ENCODE data around the gene TCF4. TPM values are rescaled to one million over a fixed set of nuclear protein-coding genes. Genes with fewer than 3 reads are reported as not detected.

TCF4 gene
- total RNA-seq, 1 donor from 2014 or later: 199 TPM

GRCh38 chr18:55369346-55369745 is 218.6 kb downstream of the TCF4 start:
- TF ChIP-seq CTCF (IDR thresholded peaks at IDR 0.05; ENCODE audit: partially characterized antibody, unreplicated experiment): no peak
- Mint-ChIP-seq H3K27ac (ENCODE audit: unreplicated experiment) (no peak overlapping the region), H3K4me3 (ENCODE audit: unreplicated experiment) (no peak overlapping the region), H3K9me3 (ENCODE audit: unreplicated experiment) (peaks cover 2% of the 10 kb centered on the region), H3K36me3 (ENCODE audit: unreplicated experiment) (no peaks in the 10 kb centered on the region), H3K27me3 (ENCODE audit: unreplicated experiment) (no peaks in the 10 kb centered on the region), H3K4me1 (ENCODE audit: low read depth, unreplicated experiment) (peaks cover 2% of the 10 kb centered on the region)
- no peak for DNase-seq

DNA sequence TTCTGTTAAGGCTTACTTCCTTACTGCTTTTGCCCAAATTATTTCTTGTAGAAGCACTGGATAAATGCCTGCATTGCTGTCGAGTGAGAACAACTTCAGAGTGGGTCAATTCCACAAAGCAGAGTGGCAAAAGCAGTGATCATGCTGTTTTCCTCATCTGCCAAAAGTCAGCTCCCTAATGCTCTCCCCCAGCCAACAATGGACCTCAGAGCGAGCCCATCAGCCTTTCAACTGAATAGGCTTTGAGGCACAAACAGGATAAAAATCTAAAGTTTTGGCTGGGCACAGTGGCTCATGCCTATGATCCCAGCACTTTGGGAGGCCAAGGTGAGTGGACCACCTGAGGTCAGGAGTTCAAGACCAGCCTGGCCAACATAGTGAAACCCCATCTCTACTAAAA is 222.7 kb downstream of the TCF4 start:
- Mint-ChIP-seq H3K27ac (ENCODE audit: unreplicated experiment) (no peak overlapping the region), H3K4me3 (ENCODE audit: unreplicated experiment) (no peak overlapping the region), H3K27me3 (ENCODE audit: unreplicated experiment) (no peaks in the 10 kb centered on the region), H3K36me3 (ENCODE audit: unreplicated experiment) (no peaks in the 10 kb centered on the region), H3K9me3 (ENCODE audit: unreplicated experiment) (peaks cover 2% of the 10 kb centered on the region), H3K4me1 (ENCODE audit: low read depth, unreplicated experiment) (peaks cover 2% of the 10 kb centered on the region)
- no peak for DNase-seq
- no peak for TF ChIP-seq CTCF (IDR thresholded peaks at IDR 0.05; ENCODE audit: partially characterized antibody, unreplicated experiment)

DNA sequence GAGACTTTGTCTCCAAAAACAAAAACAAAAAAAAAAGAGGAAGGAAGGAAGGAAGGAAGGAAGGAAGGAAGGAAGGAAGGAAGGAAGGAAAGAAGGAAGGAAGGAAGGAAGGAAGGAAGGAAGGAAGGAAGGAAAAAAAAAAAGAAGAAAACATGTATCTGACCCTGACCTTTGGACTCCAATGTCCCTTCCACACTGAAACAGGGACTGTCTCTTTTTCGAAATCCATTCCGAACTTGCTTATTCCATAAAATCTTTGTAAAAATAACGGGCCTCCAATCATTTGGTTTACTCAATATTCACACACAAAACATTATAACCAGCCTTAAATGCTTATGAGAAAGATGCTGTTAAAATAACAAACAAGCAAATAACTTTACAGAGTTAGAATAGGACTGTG is 225.7 kb downstream of the TCF4 start:
- Mint-ChIP-seq H3K9me3 (ENCODE audit: unreplicated experiment) (no peaks in the 10 kb centered on the region), H3K27me3 (ENCODE audit: unreplicated experiment) (no peaks in the 10 kb centered on the region), H3K36me3 (ENCODE audit: unreplicated experiment) (no peaks in the 10 kb centered on the region), H3K4me1 (ENCODE audit: low read depth, unreplicated experiment) (peaks cover 6% of the 10 kb centered on the region), H3K4me3 (ENCODE audit: unreplicated experiment) (no peak overlapping the region), H3K27ac (ENCODE audit: unreplicated experiment) (no peak overlapping the region)
- no peak for DNase-seq
- no peak for TF ChIP-seq CTCF (IDR thresholded peaks at IDR 0.05; ENCODE audit: partially characterized antibody, unreplicated experiment)

GRCh38 chr18:55361492-55362250 is 226.3 kb downstream of the TCF4 start:
- peaks cover 6% of the 10 kb centered on the region for H3K4me1 Mint-ChIP-seq (ENCODE audit: low read depth, unreplicated experiment)
- H3K27ac Mint-ChIP-seq (ENCODE audit: unreplicated experiment): no peak overlapping the region

More at GRCh38 chr18:55361492-55362250, 226.3 kb downstream of the TCF4 start:
- no peak overlapping the region for H3K4me3 Mint-ChIP-seq (ENCODE audit: unreplicated experiment)
- H3K27me3 Mint-ChIP-seq (ENCODE audit: unreplicated experiment): no peaks in the 10 kb centered on the region
- no peaks in the 10 kb centered on the region for H3K9me3 Mint-ChIP-seq (ENCODE audit: unreplicated experiment)
- no peak for DNase-seq
- TF ChIP-seq CTCF (IDR thresholded peaks at IDR 0.05; ENCODE audit: partially characterized antibody, unreplicated experiment): no peak
- H3K36me3 Mint-ChIP-seq (ENCODE audit: unreplicated experiment): no peaks in the 10 kb centered on the region
